ENCODE data around the gene KCNE4. TPM values are rescaled to one million over a fixed set of nuclear protein-coding genes. Genes with fewer than 3 reads are reported as not detected.

Gene KCNE4
- total RNA-seq, 2 donors from 2014 or later, result 9.6 to 13.6 TPM

- Histone ChIP-seq H3K4me1 (ENCODE audit: control insufficient read depth in 1 of 2, low read depth in 2 of 2) (peaks cover 0 to 33% of the 10 kb centered on the region in 2 donors), H3K4me3 (no peak overlapping the region), H3K36me3 (no peaks in the 10 kb centered on the region), H3K9me3 (no peaks in the 10 kb centered on the region), H3K27me3 (replicated peaks; ENCODE audit: insufficient read depth) (no peaks in the 10 kb centered on the region), H3K27ac (no peak overlapping the region)
- no peak for DNase-seq (ENCODE audit: low spot score)
- ATAC-seq (ENCODE audit: insufficient number of reproducible peaks, low FRiP score, low read depth), result no peak
- no peak for TF ChIP-seq CTCF (IDR thresholded peaks at IDR 0.05)
Observed at GRCh38 chr2:223100061-223100511, 48.1 kb downstream of the KCNE4 start.

GRCh38 chr2:223101340-223102039, 49.5 kb downstream of the KCNE4 start:
- H3K27me3 ChIP-seq (replicated peaks; ENCODE audit: insufficient read depth), result no peaks in the 10 kb centered on the region
- H3K9me3 ChIP-seq, result no peaks in the 10 kb centered on the region
- H3K4me3 ChIP-seq, result no peak overlapping the region
- no peak for DNase-seq (ENCODE audit: low spot score)
- no peak for ATAC-seq (ENCODE audit: insufficient number of reproducible peaks, low FRiP score, low read depth)
- peak; percentile 25 for TF ChIP-seq CTCF (IDR thresholded peaks at IDR 0.05)
- H3K4me1 ChIP-seq (ENCODE audit: control insufficient read depth in 1 of 2, low read depth in 2 of 2), result peaks cover 0 to 33% of the 10 kb centered on the region in 2 donors
- no peaks in the 10 kb centered on the region for H3K36me3 ChIP-seq
- H3K27ac ChIP-seq, result no peak overlapping the region

- ATAC-seq (ENCODE audit: insufficient number of reproducible peaks, low FRiP score, low read depth), result no peak
- H3K4me3 ChIP-seq, result no peak overlapping the region
- peak overlapping the region in 1 of 2 donors; percentile 14 for H3K27ac ChIP-seq
- H3K9me3 ChIP-seq, result no peaks in the 10 kb centered on the region
- no peaks in the 10 kb centered on the region for H3K36me3 ChIP-seq
- no peak for TF ChIP-seq CTCF (IDR thresholded peaks at IDR 0.05)
- no peaks in the 10 kb centered on the region for H3K27me3 ChIP-seq (replicated peaks; ENCODE audit: insufficient read depth)
- peaks cover 0 to 33% of the 10 kb centered on the region in 2 donors for H3K4me1 ChIP-seq (ENCODE audit: control insufficient read depth in 1 of 2, low read depth in 2 of 2)
- no peak for DNase-seq (ENCODE audit: low spot score)
Observed at GRCh38 chr2:223102040-223102400, 50.0 kb downstream of the KCNE4 start.

GRCh38 chr2:223102450-223102849, 50.5 kb downstream of the KCNE4 start:
- TF ChIP-seq CTCF (IDR thresholded peaks at IDR 0.05), result no peak
- Histone ChIP-seq H3K9me3 (no peaks in the 10 kb centered on the region), H3K36me3 (no peaks in the 10 kb centered on the region), H3K4me1 (ENCODE audit: control insufficient read depth in 1 of 2, low read depth in 2 of 2) (peaks cover 0 to 33% of the 10 kb centered on the region in 2 donors), H3K4me3 (no peak overlapping the region), H3K27ac (peak overlapping the region in 1 of 2 donors; percentile 14), H3K27me3 (replicated peaks; ENCODE audit: insufficient read depth) (no peaks in the 10 kb centered on the region)
- no peak for ATAC-seq (ENCODE audit: insufficient number of reproducible peaks, low FRiP score, low read depth)
- no peak for DNase-seq (ENCODE audit: low spot score)

GRCh38 chr2:223104336-223105132, 52.5 kb downstream of the KCNE4 start:
- Histone ChIP-seq H3K4me1 (ENCODE audit: control insufficient read depth in 1 of 2, low read depth in 2 of 2) (peaks cover 0 to 31% of the 10 kb centered on the region in 2 donors), H3K4me3 (no peak overlapping the region), H3K36me3 (no peaks in the 10 kb centered on the region), H3K9me3 (no peaks in the 10 kb centered on the region), H3K27ac (no peak overlapping the region), H3K27me3 (replicated peaks; ENCODE audit: insufficient read depth) (no peaks in the 10 kb centered on the region)
- no peak for ATAC-seq (ENCODE audit: insufficient number of reproducible peaks, low FRiP score, low read depth)
- TF ChIP-seq CTCF (IDR thresholded peaks at IDR 0.05), result no peak
- no peak for DNase-seq (ENCODE audit: low spot score)

Measured in thoracic aorta (tissue), 2 donors.